Pancreas (tissue), 10 donors: ENCODE results near the gene ERI3. TPM values are rescaled to one million over a fixed set of nuclear protein-coding genes. Genes with fewer than 3 reads are reported as not detected.

Source experiments
- ATAC-seq, 4 donors: fragments of 200-7000 bp; cut with Tn5 transposase; one replicate each; pipeline versions ENCODE4 v1.8.0 to v1.9.1; 2020; ENCODE audit warnings: mild to moderate bottlenecking in 4 of 4, moderate library complexity in 4 of 4
- DNase-seq, 6 donors: peaks; one replicate each; pipeline ENCODE4 v3.0.0-alpha.2; 2020
- FAIRE-seq: peaks from 2 replicates; lab custom pipeline; 2012; peaks lifted over from hg19 to GRCh38; lab: Jason Lieb, UNC
- H3K27ac ChIP-seq, 4 donors: fragments of 200-600 bp; sonication (generic); 1 replicate in 3 of 4; 2 replicates in 1 of 4; pipeline versions ENCODE4 v1.5.0 to v1.8.0; 2020
- H3K27me3 ChIP-seq, 4 donors: fragments of 200-600 bp; one replicate each; pipeline ENCODE4 v1.8.0; 2021
- H3K36me3 ChIP-seq, 3 donors: fragments of 200-600 bp; sonication (generic) in 1 of 3; one replicate each; pipeline versions ENCODE4 v1.5.0 to v1.8.0; 2020 to 2021
- H3K4me1 ChIP-seq, 3 donors: fragments of 200-600 bp; one replicate each; pipeline ENCODE4 v1.8.0; 2021
- H3K4me3 ChIP-seq, 4 donors: fragments of 200-600 bp; sonication (generic) in 2 of 4; one replicate each; pipeline versions ENCODE4 v1.5.0 to v1.8.0; 2020 to 2021
- H3K9me3 ChIP-seq, 4 donors: fragments of 200-600 bp; one replicate each; pipeline ENCODE4 v1.8.0; 2021
- CTCF ChIP-seq, 4 donors: fragments of 200-600 bp; sonication (generic) in 3 of 4; IDR thresholded peaks; one replicate each; pipeline versions ENCODE4 v1.5.0 to v1.8.0; 2021; ENCODE audit warnings: antibody characterized with exemption in 4 of 4
- WGBS, 2 donors: extraction: QIAGEN DNeasy Blood & Tissue Kit; methylation state at CpG; one replicate each; pipeline ENCODE4 v1.1.7; 2013; 5-methylcytosine and 5-hydroxymethylcytosine counted together
- intact Hi-C, 3 donors: fragments of 100-400 bp; cut with DNase I; formaldehyde crosslinking; loops; one replicate each; pipeline versions ENCODE4 v1.11.1 to v1.14.2; 2022
- polyA plus RNA-seq, 2 donors: library from polyadenylated mRNA; stranded (reverse); fragments of 200-250 nt; gene quantifications; one replicate each; pipeline ENCODE4 v1.2.3, GENCODE V29; 2013
- total RNA-seq, 6 donors: library from RNA; stranded (reverse); fragmentation: NEBNext Ultra II Directional in 4 of 6; extraction: Animal tissue kit (Norgen Biotek cat#: 25700) in 4 of 6; gene quantifications; one replicate each; pipeline versions ENCODE4 v1.2.1 to v1.2.4, GENCODE V29; 2021 to 2023
- donor health status: healthy with polysubstance abuse.
- donor health status: DM: no; HTN: no; CAD: no; lungs with moderate emphysema.
- donor health status: DM: no; HTN: no; CAD: no.
- donor health status: control.
- donor health status: control.
- donor health status: Bipolar disorder and iron deficiency.
- donor health status: DM: yes; HTN: yes; CAD: no.
- donor health status: DM: no; HTN: no; CAD: no.
- donor health status: DM: no; HTN: no; CAD: no.
- donor health status: DM: yes; HTN: yes; CAD: no.

Gene ERI3
- total and polyA plus RNA-seq, 8 donors = 18.9 to 33.7 (median 21.8) TPM

- no peak for TF ChIP-seq CTCF (IDR thresholded peaks at IDR 0.05)
- no peaks in the 10 kb centered on the region for H3K36me3 ChIP-seq
- ATAC-seq (no peak), FAIRE-seq (no peak), DNase-seq (no peak)
- no peaks in the 10 kb centered on the region for H3K27me3 ChIP-seq
- peaks cover under 1 to 2% (median 1%) of the 10 kb centered on the region in 3 donors for H3K4me1 ChIP-seq
- H3K27ac ChIP-seq = no peak overlapping the region
- WGBS, 2 donors = 59 to 66% methylated on average over 6 of the region's 6 CpGs
- H3K9me3 ChIP-seq = no peaks in the 10 kb centered on the region
- intact Hi-C loops = no loop called here
- H3K4me3 ChIP-seq = no peak overlapping the region
Measured at GRCh38 chr1:44359234-44359935, 4.3 kb upstream of the ERI3 start.

GRCh38 chr1:44357710-44358109 lies 2.7 kb upstream of the ERI3 start:
- intact Hi-C loops = no loop called here
- H3K4me1 ChIP-seq = peaks cover 8 to 18% (median 16%) of the 10 kb centered on the region in 3 donors
- no peaks in the 10 kb centered on the region for H3K27me3 ChIP-seq
- DNase-seq (no peak), FAIRE-seq (no peak), ATAC-seq (no peak)
- no peaks in the 10 kb centered on the region for H3K9me3 ChIP-seq
- no peak for TF ChIP-seq CTCF (IDR thresholded peaks at IDR 0.05)
- H3K4me3 ChIP-seq = no peak overlapping the region
- no peak overlapping the region for H3K27ac ChIP-seq
- H3K36me3 ChIP-seq = no peaks in the 10 kb centered on the region
- 66 to 71% methylated on average over 4 of the region's 4 CpGs for WGBS, 2 donors

- no peaks in the 10 kb centered on the region for H3K27me3 ChIP-seq
- TF ChIP-seq CTCF (IDR thresholded peaks at IDR 0.05) = no peak
- no peak for DNase-seq
- H3K4me3 ChIP-seq = peak overlapping the region in 1 of 4 donors; percentile 98
- no peaks in the 10 kb centered on the region for H3K36me3 ChIP-seq
- intact Hi-C loops = no loop called here
- ATAC-seq = no peak
- WGBS, 2 donors = 66 to 67% methylated on average over 12 of the region's 12 CpGs
- FAIRE-seq = no peak
- no peak overlapping the region for H3K27ac ChIP-seq
- no peaks in the 10 kb centered on the region for H3K9me3 ChIP-seq
- H3K4me1 ChIP-seq = peaks cover 8 to 18% (median 17%) of the 10 kb centered on the region in 3 donors
Measured at GRCh38 chr1:44355582-44356305, 687 bp upstream of the ERI3 start.

- no peak for FAIRE-seq
- H3K4me1 ChIP-seq = peaks cover 8 to 18% (median 17%) of the 10 kb centered on the region in 3 donors
- H3K36me3 ChIP-seq = no peaks in the 10 kb centered on the region
- no peaks in the 10 kb centered on the region for H3K9me3 ChIP-seq
- peak overlapping the region; percentile 82 to 98 (median 95) for H3K4me3 ChIP-seq
- intact Hi-C loops = no loop called here
- no peak for TF ChIP-seq CTCF (IDR thresholded peaks at IDR 0.05)
- no peak for ATAC-seq
- 29 to 32% methylated on average over 10 of the region's 10 CpGs for WGBS, 2 donors
- peak overlapping the region in 2 of 4 donors; percentile 25 to 54 for H3K27ac ChIP-seq
- no peaks in the 10 kb centered on the region for H3K27me3 ChIP-seq
- no peak for DNase-seq
Measured at GRCh38 chr1:44354268-44354839, 703 bp downstream of the ERI3 start.
